ENCODE measurements around the gene CIDEA.

CIDEA gene

GRCh38 chr18:12276736-12277554, 22.8 kb downstream of the CIDEA start:
- no peak for DNase-seq

- DNase-seq, result no peak
Observed at GRCh38 chr18:12278215-12278671, 24.1 kb downstream of the CIDEA start.

- no peak for DNase-seq
Observed at GRCh38 chr18:12278741-12279682, 24.9 kb downstream of the CIDEA start.

GRCh38 chr18:12279781-12280531, 25.8 kb downstream of the CIDEA start:
- DNase-seq, result no peak

- no peak for DNase-seq
Observed at GRCh38 chr18:12281861-12282260, 27.7 kb downstream of the CIDEA start.

DNA sequence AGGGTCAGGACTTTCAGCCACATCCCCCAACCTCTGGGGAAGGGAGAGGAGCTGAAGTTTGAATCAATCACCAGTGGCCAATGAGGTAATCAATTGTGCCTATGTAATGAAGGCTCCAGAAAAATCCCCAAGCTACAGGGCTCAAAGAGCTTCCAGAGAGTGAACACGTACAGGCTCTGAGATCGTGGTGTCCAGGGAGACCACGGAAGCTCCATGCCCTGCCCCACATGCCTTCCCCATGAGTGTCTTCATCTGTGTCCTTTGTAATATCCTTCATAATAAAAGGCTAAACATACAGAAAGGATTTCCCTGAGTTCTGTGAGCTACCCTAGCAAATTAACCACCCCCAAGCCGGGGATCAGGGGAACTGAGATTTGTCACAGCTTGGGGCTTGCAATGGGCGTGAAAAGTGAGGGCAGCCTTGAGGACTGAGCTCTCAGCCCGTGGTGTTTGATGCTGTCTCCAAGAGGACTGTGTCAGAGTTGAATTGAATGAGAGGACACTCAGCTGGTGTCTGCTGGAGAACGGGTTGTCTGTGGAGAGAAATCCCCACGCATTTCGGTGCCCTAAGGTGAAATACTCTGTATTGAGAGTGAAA, 28.4 kb downstream of the CIDEA start:
- no peak for DNase-seq

- DNase-seq, result no peak
Observed at GRCh38 chr18:12283256-12283655, 29.1 kb downstream of the CIDEA start.

GRCh38 chr18:12283666-12284065, 29.5 kb downstream of the CIDEA start:
- DNase-seq, result no peak

- no peak for DNase-seq
Observed at GRCh38 chr18:12287131-12287681, 33.0 kb downstream of the CIDEA start.

DNA sequence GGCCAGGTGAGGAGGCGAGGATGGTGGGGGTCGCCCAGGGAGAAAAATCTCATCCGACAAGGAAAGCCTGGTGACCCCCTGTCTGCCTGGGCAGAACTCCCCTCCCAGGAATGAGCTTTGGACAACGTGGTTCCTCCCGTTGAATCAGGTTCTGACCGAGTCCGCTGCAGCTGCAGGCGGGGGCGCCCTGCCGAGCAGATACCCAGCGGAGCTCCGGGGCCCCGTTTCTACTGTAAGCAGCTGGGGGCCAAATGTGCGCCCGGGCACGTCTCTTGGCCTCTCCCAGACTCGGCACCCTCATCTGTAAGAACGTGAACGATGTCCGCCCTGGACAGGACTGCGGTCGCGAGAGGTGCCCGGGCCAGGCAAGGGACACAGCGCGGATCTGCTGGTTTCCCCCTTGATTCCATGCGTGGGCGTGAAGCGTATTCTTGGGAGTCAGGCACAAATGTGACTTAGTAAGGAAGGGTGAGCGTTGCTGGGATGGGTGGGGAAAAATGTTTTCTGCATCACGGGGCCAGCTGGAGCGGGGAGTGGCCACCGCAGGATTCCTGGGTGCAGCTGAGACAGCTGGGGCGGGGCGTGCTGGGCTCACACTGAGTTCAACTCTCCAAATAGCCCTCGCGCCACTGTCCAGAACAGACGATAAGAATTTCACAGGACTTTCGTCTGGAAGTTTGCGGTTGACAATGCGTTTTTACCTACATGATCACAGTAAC, 33.7 kb downstream of the CIDEA start:
- DNase-seq, result no peak

DNA sequence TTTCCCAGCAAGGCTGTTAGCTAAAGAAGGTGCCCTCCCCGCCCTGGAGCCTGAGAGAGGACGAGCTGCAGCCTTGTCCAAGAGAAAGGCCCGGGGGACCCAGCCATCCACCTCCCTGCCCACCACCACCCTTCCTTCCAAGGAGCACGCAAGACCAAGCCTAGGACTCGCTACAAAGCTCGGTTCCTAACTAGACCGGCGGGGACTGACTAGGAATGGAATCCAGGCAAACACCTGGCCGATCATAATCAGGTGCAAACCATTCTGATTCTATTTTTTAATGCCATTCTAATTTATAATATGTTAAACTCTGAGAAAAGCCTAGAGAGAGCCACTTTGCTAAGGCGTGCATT, 34.2 kb downstream of the CIDEA start:
- DNase-seq, result no peak

- DNase-seq, result no peak
Observed at GRCh38 chr18:12290086-12290485, 35.9 kb downstream of the CIDEA start.

- DNase-seq, result no peak
Observed at GRCh38 chr18:12291161-12291560, 37.0 kb downstream of the CIDEA start.

GRCh38 chr18:12291690-12292089, 37.5 kb downstream of the CIDEA start:
- no peak for DNase-seq

DNA sequence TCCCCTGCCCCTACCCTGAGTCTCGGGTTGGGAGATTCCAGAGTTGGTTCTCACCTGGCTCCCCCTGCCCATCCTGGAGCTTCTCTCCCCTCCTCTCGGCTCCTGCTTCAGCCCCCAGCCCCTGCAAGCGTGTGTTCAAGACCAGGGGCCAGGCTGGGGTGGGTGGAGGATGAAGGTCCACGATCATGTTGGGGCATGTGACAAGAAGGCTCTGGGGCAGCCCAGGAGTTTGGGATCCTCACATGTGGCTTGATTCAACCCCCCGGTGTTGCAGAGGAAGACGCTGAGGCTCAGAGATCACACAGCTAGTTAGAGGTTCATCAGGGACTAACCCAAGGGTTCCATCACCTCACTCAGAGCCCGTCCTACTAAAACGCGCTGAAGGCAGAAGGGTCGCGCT, 39.7 kb downstream of the CIDEA start:
- DNase-seq, result no peak

GRCh38 chr18:12295389-12296086, 41.4 kb downstream of the CIDEA start:
- DNase-seq, result no peak

GRCh38 chr18:12296087-12296403, 41.9 kb downstream of the CIDEA start:
- no peak for DNase-seq

- no peak for DNase-seq
Observed at GRCh38 chr18:12296457-12296856, 42.3 kb downstream of the CIDEA start.

GRCh38 chr18:12299862-12300261, 45.7 kb downstream of the CIDEA start:
- no peak for DNase-seq

DNA sequence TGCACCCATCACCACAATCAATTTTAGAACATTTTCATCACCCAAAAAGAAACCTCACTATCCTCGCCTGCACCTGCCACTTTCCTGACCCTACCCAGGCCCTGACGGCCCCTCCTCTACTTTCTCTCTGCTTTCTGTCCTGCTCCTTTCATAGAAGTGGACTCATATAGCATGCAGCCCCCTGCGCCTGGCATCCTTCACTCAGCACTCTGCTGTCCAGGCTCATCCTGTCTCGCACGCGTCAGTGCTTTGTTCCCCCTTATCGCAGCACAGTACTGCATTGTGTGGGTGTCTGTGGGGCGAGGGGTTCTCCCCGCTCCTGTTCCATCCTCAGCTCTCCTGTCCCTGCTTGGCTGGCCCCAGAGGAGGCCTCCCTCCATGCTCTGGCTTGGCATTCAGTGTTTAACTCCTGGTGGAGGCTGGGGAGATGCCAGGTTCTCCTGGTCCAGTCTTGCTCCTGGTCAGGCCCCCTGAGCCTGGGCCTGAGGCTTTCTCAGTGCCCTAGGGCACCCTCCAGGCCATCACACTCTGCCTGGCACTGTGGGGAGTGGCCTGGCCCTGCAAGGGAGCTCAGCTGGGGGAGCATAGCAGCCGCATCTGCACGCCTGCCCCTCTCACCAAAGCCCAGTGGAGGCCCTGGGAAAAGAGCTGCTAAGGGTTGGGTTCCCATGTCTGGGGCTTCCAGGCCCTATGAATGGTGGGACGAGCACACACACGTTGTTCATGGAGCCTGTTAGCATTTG, 47.3 kb downstream of the CIDEA start:
- DNase-seq, result no peak
